ENCODE results near the gene SH3RF3.

DNA sequence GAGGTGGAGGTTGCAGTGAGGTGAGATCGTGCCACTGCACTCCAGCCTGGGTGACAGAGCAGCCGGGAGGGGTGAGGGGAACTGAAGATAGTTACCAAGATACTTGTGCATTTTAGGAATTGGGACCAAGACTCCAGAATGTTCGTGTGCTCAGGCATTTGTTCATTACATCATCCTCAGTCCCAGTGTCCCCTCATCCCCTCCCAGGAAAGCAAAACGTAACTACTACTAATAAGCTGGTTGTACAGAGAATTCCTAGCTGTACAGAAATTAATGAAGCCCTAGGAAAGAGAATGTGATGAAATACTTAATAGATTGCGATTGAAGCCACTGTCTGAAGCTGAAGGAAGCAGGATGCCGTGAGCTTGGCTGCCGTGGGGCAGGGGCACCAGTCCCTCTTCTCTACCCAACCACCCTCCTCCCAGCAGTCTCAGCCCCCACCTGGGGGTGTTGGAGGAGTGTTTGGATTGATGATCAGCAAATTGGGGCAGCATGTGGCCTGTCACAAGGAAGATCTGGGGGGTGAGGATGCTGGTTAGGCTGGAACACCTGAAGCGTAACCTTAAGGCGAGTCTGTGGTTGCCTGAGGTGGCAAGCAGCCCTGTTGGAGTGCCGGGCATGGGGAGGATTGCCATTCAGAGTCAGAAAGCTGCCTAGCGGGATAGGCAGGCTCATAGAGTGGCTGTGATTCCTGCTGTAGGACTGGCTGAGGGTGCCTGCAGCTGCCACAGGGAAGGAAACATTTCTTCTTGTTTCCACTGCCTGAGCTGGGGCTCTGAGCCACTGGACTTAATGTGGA is 140.9 kb downstream of the SH3RF3 start:
- TF ChIP-seq, protein P1, sequence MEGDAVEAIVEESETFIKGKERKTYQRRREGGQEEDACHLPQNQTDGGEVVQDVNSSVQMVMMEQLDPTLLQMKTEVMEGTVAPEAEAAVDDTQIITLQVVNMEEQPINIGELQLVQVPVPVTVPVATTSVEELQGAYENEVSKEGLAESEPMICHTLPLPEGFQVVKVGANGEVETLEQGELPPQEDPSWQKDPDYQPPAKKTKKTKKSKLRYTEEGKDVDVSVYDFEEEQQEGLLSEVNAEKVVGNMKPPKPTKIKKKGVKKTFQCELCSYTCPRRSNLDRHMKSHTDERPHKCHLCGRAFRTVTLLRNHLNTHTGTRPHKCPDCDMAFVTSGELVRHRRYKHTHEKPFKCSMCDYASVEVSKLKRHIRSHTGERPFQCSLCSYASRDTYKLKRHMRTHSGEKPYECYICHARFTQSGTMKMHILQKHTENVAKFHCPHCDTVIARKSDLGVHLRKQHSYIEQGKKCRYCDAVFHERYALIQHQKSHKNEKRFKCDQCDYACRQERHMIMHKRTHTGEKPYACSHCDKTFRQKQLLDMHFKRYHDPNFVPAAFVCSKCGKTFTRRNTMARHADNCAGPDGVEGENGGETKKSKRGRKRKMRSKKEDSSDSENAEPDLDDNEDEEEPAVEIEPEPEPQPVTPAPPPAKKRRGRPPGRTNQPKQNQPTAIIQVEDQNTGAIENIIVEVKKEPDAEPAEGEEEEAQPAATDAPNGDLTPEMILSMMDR (conservative IDR thresholded peaks at IDR 0.05 in 1 of 2, IDR thresholded peaks at IDR 0.05 in 1 of 2; ENCODE audit: low read depth in 1 of 2, low read length in 2 of 2): no peak
- TF ChIP-seq EZH2 (IDR thresholded peaks at IDR 0.05; ENCODE audit: low read length, missing control alignments): no peak

All from fibroblast of lung (primary cell).